ENCODE results near the gene LRIG2.
"Not testable (repeated sequence)": the region's sequence is repeated elsewhere in the genome, so short reads cannot be mapped to it uniquely, and the experiment has no call there.

Gene LRIG2

GRCh38 chr1:113072757-113073478 lies at the start of gene LRIG2:
TSS of gene LRIG2 (plus strand) at chr1:113073198. CDS start at chr1:113073407, 209 bp downstream.
- DNase-seq (ENCODE audit: low read depth in 2 of 3, low spot score in 2 of 3), result peak; percentile 88 to 92 (median 89)

GRCh38 chr1:113023316-113023715 lies 49.7 kb upstream of the LRIG2 start:
- DNase-seq (ENCODE audit: low read depth in 2 of 3, low spot score in 2 of 3), result not testable (repeated sequence)

- no peak for DNase-seq (ENCODE audit: low read depth in 2 of 3, low spot score in 2 of 3)
Measured at GRCh38 chr1:113027007-113027406, 46.0 kb upstream of the LRIG2 start.

GRCh38 chr1:113027449-113027848 lies 45.5 kb upstream of the LRIG2 start:
- DNase-seq (ENCODE audit: low read depth in 2 of 3, low spot score in 2 of 3), result no peak

- DNase-seq (ENCODE audit: low read depth in 2 of 3, low spot score in 2 of 3), result no peak
Measured at GRCh38 chr1:113029822-113030221, 43.2 kb upstream of the LRIG2 start.

GRCh38 chr1:113031171-113031933 lies 41.6 kb upstream of the LRIG2 start:
- no peak for DNase-seq (ENCODE audit: low read depth in 2 of 3, low spot score in 2 of 3)

- no peak for DNase-seq (ENCODE audit: low read depth in 2 of 3, low spot score in 2 of 3)
Measured at GRCh38 chr1:113035086-113035485, 37.9 kb upstream of the LRIG2 start.

- no peak for DNase-seq (ENCODE audit: low read depth in 2 of 3, low spot score in 2 of 3)
Measured at GRCh38 chr1:113036639-113037321, 36.2 kb upstream of the LRIG2 start.

GRCh38 chr1:113040041-113040440 lies 33.0 kb upstream of the LRIG2 start:
- DNase-seq (ENCODE audit: low read depth in 2 of 3, low spot score in 2 of 3), result no peak

- DNase-seq (ENCODE audit: low read depth in 2 of 3, low spot score in 2 of 3), result no peak
Measured at GRCh38 chr1:113040718-113041412, 32.1 kb upstream of the LRIG2 start.

GRCh38 chr1:113041569-113042284 lies 31.3 kb upstream of the LRIG2 start:
- no peak for DNase-seq (ENCODE audit: low read depth in 2 of 3, low spot score in 2 of 3)

- no peak for DNase-seq (ENCODE audit: low read depth in 2 of 3, low spot score in 2 of 3)
Measured at GRCh38 chr1:113042285-113043143, 30.5 kb upstream of the LRIG2 start.

- not testable (repeated sequence) for DNase-seq (ENCODE audit: low read depth in 2 of 3, low spot score in 2 of 3)
Measured at GRCh38 chr1:113043144-113043488, 29.9 kb upstream of the LRIG2 start.

- no peak for DNase-seq (ENCODE audit: low read depth in 2 of 3, low spot score in 2 of 3)
Measured at GRCh38 chr1:113046569-113046968, 26.4 kb upstream of the LRIG2 start.

- DNase-seq (ENCODE audit: low read depth in 2 of 3, low spot score in 2 of 3), result no peak
Measured at GRCh38 chr1:113048064-113048463, 24.9 kb upstream of the LRIG2 start.

- DNase-seq (ENCODE audit: low read depth in 2 of 3, low spot score in 2 of 3), result no peak
Measured at GRCh38 chr1:113053344-113054126, 19.5 kb upstream of the LRIG2 start.

- no peak for DNase-seq (ENCODE audit: low read depth in 2 of 3, low spot score in 2 of 3)
Measured at GRCh38 chr1:113055570-113055969, 17.4 kb upstream of the LRIG2 start.

GRCh38 chr1:113057006-113057405 lies 16.0 kb upstream of the LRIG2 start:
- DNase-seq (ENCODE audit: low read depth in 2 of 3, low spot score in 2 of 3), result no peak

Data from activated CD8-positive, alpha-beta memory T cell treated with anti-CD3 and anti-CD28 coated beads for 48 hours (primary cell).